ENCODE measurements around the gene PNPLA2. TPM values are rescaled to one million over a fixed set of nuclear protein-coding genes. Genes with fewer than 3 reads are reported as not detected.

Gene PNPLA2
- total RNA-seq, 5 donors from 2014 or later (not counting 1 experiment from before 2014, with no cell fraction given), result 172 to 212 (median 206) TPM

DNA sequence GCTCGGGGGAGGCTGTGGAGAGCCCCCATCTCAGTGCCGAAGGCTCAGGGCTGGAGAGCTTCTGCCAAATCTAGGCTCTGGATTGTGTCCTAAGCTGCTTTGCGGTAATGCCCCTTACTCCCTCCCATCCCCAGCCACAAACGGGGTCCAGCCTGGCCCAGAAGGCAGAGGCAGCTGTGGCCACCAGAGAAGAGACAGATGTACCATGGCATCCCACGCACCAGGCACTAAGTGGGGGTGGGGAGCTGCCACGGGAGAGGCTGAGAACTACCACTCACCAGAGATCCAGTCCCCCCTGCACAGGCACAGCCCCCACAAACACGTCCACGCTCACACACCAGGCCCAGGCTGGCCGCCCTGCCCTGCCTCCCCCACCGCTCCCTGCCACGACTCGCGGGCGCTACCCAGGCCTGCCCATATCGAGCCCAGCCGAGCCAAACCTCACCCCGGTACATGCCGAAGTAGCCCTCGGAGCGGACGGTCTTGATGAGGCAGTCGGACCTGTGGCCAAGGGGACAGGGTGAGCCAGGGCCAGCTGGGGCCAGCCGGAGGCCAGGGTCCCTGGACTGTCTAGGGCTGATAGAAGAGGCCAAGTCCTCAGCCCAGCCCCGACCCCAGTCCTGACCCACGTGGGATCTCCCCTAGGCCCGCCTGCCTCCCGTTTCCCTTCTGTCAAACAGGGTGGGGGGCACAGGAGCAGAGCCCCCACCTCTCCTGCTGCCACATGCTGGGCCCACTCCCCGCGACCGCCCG lies 24.5 kb upstream of the PNPLA2 start:
- peaks cover 10 to 19% (median 16%) of the 10 kb centered on the region in 3 donors for H3K4me1 Mint-ChIP-seq
- peaks cover 0 to 4% of the 10 kb centered on the region in 2 donors for H3K27me3 Mint-ChIP-seq
- WGBS (ENCODE audit: insufficient coverage), result 94% methylated on average over 21 of the region's 31 CpGs
- ChIA-PET CTCF (no interaction called here), POLR2A (no interaction called here)
- peaks cover 6 to 26% of the 10 kb centered on the region in 2 donors for H3K36me3 ChIP-seq (ENCODE audit: control insufficient read depth in 2 of 2, extremely low read depth in 1 of 2, insufficient read depth in 1 of 2, low read length in 1 of 2)
- H3K9me3 Mint-ChIP-seq, result no peaks in the 10 kb centered on the region
- no peaks in the 10 kb centered on the region for H3K9me3 ChIP-seq
- H3K27ac Mint-ChIP-seq, result no peak overlapping the region
- ATAC-seq (replicated peaks in 1 of 4) (no peak), DNase-seq (no peak)
- H3K27me3 ChIP-seq (replicated peaks in 1 of 2; ENCODE audit: control insufficient read depth in 2 of 2, extremely low read depth in 1 of 2, insufficient read depth in 2 of 2, low read length in 1 of 2), result peaks cover 0 to 20% of the 10 kb centered on the region in 2 experiments
- H3K4me3 ChIP-seq (ENCODE audit: control insufficient read depth in 1 of 2, extremely low read depth in 1 of 2, low read length in 1 of 2), result no peak overlapping the region
- peaks cover 3% of the 10 kb centered on the region for H3K36me3 Mint-ChIP-seq
- H3K4me3 Mint-ChIP-seq, result peak overlapping the region; percentile 25 to 88 (median 43)
- no peak overlapping the region for H3K27ac ChIP-seq (ENCODE audit: low read length)
- peaks cover 14 to 55% of the 10 kb centered on the region in 2 experiments for H3K4me1 ChIP-seq (ENCODE audit: control insufficient read depth in 1 of 2, extremely low read depth in 1 of 2, insufficient read depth in 2 of 2, low read length in 2 of 2)

DNA sequence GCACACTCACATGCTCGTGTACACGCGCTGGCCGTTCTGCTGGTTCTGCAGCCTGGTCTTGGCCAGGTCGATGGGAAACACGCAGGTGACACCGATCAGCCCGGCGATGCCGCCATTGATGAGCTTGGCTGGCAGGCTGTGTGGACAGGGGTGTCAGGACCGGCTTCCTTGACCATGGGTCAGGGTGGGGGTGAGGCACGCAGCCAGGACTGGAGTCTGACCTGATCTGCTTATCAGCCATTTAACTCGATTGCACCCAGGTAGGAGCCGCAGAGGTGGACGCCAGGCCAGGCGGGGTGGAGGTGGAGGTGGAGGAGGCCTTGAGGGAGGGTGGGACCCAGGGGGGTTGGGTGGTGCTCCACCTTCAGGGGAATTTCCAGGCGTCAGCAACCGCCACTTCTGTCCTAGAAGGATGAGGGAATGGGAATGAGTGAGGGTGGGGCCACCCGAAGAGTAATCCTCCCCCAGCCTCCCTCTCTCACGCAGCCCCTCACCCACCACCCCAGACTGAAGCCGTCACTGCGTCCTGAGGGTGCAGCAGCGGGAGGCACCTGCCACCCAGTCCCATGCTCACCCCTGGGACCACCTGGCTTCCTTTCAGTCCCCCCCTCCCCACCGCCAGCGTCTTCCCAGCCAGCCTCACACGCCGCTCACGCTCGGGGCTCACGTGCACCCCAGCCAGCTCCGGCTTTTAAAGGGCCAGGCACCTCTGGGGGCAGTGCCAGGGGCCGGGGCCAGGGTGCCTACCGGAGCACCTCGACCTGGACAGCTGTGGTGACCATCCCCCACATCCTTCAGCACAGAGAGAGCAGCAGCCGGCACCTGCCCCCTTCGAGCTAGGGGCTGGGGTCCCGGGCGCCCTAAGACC lies 23.7 kb upstream of the PNPLA2 start:
- peaks cover 14 to 49% of the 10 kb centered on the region in 2 experiments for H3K4me1 ChIP-seq (ENCODE audit: control insufficient read depth in 1 of 2, extremely low read depth in 1 of 2, insufficient read depth in 2 of 2, low read length in 2 of 2)
- peak overlapping the region; percentile 79 to 89 (median 88) for H3K4me3 Mint-ChIP-seq
- ATAC-seq (replicated peaks in 1 of 4) (no peak), DNase-seq (no peak)
- peaks cover 6 to 31% of the 10 kb centered on the region in 2 donors for H3K36me3 ChIP-seq (ENCODE audit: control insufficient read depth in 2 of 2, extremely low read depth in 1 of 2, insufficient read depth in 1 of 2, low read length in 1 of 2)
- WGBS (ENCODE audit: insufficient coverage), result 70% methylated on average over 18 of the region's 38 CpGs
- H3K36me3 Mint-ChIP-seq, result peaks cover 3% of the 10 kb centered on the region
- H3K27ac Mint-ChIP-seq, result no peak overlapping the region
- peak overlapping the region; percentile 58 to 93 for H3K4me3 ChIP-seq (ENCODE audit: control insufficient read depth in 1 of 2, extremely low read depth in 1 of 2, low read length in 1 of 2)
- H3K27ac ChIP-seq (ENCODE audit: low read length), result peak overlapping the region; percentile 67
- no peaks in the 10 kb centered on the region for H3K27me3 Mint-ChIP-seq
- H3K9me3 Mint-ChIP-seq, result no peaks in the 10 kb centered on the region
- ChIA-PET POLR2A (interaction anchor here in 1 of 2 donors (0.6 to 0.8 kb wide), 2 partner anchors 11 to 15 kb away, joined by 3 to 8 read pairs; partner anchors contain the start of gene RPLP2), CTCF (no interaction called here)
- peaks cover 10 to 19% (median 16%) of the 10 kb centered on the region in 3 donors for H3K4me1 Mint-ChIP-seq
- H3K27me3 ChIP-seq (replicated peaks in 1 of 2; ENCODE audit: control insufficient read depth in 2 of 2, extremely low read depth in 1 of 2, insufficient read depth in 2 of 2, low read length in 1 of 2), result peaks cover 0 to 13% of the 10 kb centered on the region in 2 experiments
- no peaks in the 10 kb centered on the region for H3K9me3 ChIP-seq

GRCh38 chr11:795634-796564 lies 22.8 kb upstream of the PNPLA2 start:
- WGBS (ENCODE audit: insufficient coverage), result 4% methylated on average over 8 of the region's 26 CpGs
- peaks cover 9 to 37% of the 10 kb centered on the region in 2 donors for H3K36me3 ChIP-seq (ENCODE audit: control insufficient read depth in 2 of 2, extremely low read depth in 1 of 2, insufficient read depth in 1 of 2, low read length in 1 of 2)
- peaks cover 10 to 19% (median 16%) of the 10 kb centered on the region in 3 donors for H3K4me1 Mint-ChIP-seq

GRCh38 chr11:796565-797295 lies 22.0 kb upstream of the PNPLA2 start:
- peaks cover 15 to 33% of the 10 kb centered on the region in 2 donors for H3K36me3 ChIP-seq (ENCODE audit: control insufficient read depth in 2 of 2, extremely low read depth in 1 of 2, insufficient read depth in 1 of 2, low read length in 1 of 2)
- peaks cover 14 to 47% of the 10 kb centered on the region in 2 experiments for H3K4me1 ChIP-seq (ENCODE audit: control insufficient read depth in 1 of 2, extremely low read depth in 1 of 2, insufficient read depth in 2 of 2, low read length in 2 of 2)
- CTCF ChIA-PET, result interaction anchor here in 1 of 2 donors (1.3 kb wide), 1 partner anchor 18 kb away, joined by 3 read pairs; no protein-coding TSS in a partner anchor
- Mint-ChIP-seq H3K27me3 (no peaks in the 10 kb centered on the region), H3K36me3 (no peaks in the 10 kb centered on the region), H3K9me3 (no peaks in the 10 kb centered on the region), H3K4me1 (peaks cover 10 to 21% (median 16%) of the 10 kb centered on the region in 3 donors), H3K4me3 (peak overlapping the region; percentile 79 to 89 (median 88)), H3K27ac (peak overlapping the region; percentile 91)
- DNase-seq, result no peak
- POLR2A ChIA-PET, result no interaction called here
- H3K27me3 ChIP-seq (replicated peaks in 1 of 2; ENCODE audit: control insufficient read depth in 2 of 2, extremely low read depth in 1 of 2, insufficient read depth in 2 of 2, low read length in 1 of 2), result peaks cover 0 to 3% of the 10 kb centered on the region in 2 experiments
- no peaks in the 10 kb centered on the region for H3K9me3 ChIP-seq
- peak overlapping the region; percentile 87 for H3K27ac ChIP-seq (ENCODE audit: low read length)
- H3K4me3 ChIP-seq (ENCODE audit: control insufficient read depth in 1 of 2, extremely low read depth in 1 of 2, low read length in 1 of 2), result peak overlapping the region; percentile 83 to 93
- 23% methylated on average over 9 of the region's 18 CpGs for WGBS (ENCODE audit: insufficient coverage)
- peak in 1 of 4 experiments; percentile 2 for ATAC-seq (replicated peaks in 1 of 4)

More at GRCh38 chr11:795634-796564, 22.8 kb upstream of the PNPLA2 start:
- ATAC-seq (replicated peaks in 1 of 4) (peak; percentile 47 to 53 (median 52)), DNase-seq (peak; percentile 53 to 88 (median 69))
- Histone ChIP-seq H3K4me3 (ENCODE audit: control insufficient read depth in 1 of 2, extremely low read depth in 1 of 2, low read length in 1 of 2) (peak overlapping the region; percentile 83 to 93), H3K4me1 (ENCODE audit: control insufficient read depth in 1 of 2, extremely low read depth in 1 of 2, insufficient read depth in 2 of 2, low read length in 2 of 2) (peaks cover 14 to 46% of the 10 kb centered on the region in 2 experiments), H3K27ac (ENCODE audit: low read length) (peak overlapping the region; percentile 87), H3K9me3 (no peaks in the 10 kb centered on the region), H3K27me3 (replicated peaks in 1 of 2; ENCODE audit: control insufficient read depth in 2 of 2, extremely low read depth in 1 of 2, insufficient read depth in 2 of 2, low read length in 1 of 2) (peaks cover 0 to 5% of the 10 kb centered on the region in 2 experiments)
- no peaks in the 10 kb centered on the region for H3K27me3 Mint-ChIP-seq
- peaks cover 3% of the 10 kb centered on the region for H3K36me3 Mint-ChIP-seq
- CTCF ChIA-PET, result no interaction called here
- no peaks in the 10 kb centered on the region for H3K9me3 Mint-ChIP-seq
- H3K4me3 Mint-ChIP-seq, result peak overlapping the region; percentile 79 to 89 (median 88)
- H3K27ac Mint-ChIP-seq, result peak overlapping the region; percentile 91
- POLR2A ChIA-PET, result interaction anchor here (0.6 to 0.8 kb wide), 3 partner anchors 10 to 501 kb away, joined by 3 to 8 read pairs (median 3); partner anchors contain the start of gene RPLP2 (in 1 of the 2)

GRCh38 chr11:797296-798092 lies 21.2 kb upstream of the PNPLA2 start:
- no peaks in the 10 kb centered on the region for H3K9me3 Mint-ChIP-seq
- peaks cover 10 to 21% (median 16%) of the 10 kb centered on the region in 3 donors for H3K4me1 Mint-ChIP-seq
- ATAC-seq (replicated peaks in 1 of 4) (peak; percentile 53 to 63 (median 58)), DNase-seq (peak; percentile 39 to 87 (median 72))
- peak overlapping the region; percentile 91 for H3K27ac Mint-ChIP-seq
- H3K4me3 ChIP-seq (ENCODE audit: control insufficient read depth in 1 of 2, extremely low read depth in 1 of 2, low read length in 1 of 2), result peak overlapping the region; percentile 83 to 93
- ChIA-PET POLR2A (no interaction called here), CTCF (interaction anchor here in 1 of 2 donors (1.3 kb wide), 1 partner anchor 19 kb away, joined by 3 read pairs; no protein-coding TSS in a partner anchor)
- H3K9me3 ChIP-seq, result no peaks in the 10 kb centered on the region
- peaks cover 14 to 49% of the 10 kb centered on the region in 2 experiments for H3K4me1 ChIP-seq (ENCODE audit: control insufficient read depth in 1 of 2, extremely low read depth in 1 of 2, insufficient read depth in 2 of 2, low read length in 2 of 2)
- peaks cover 0 to 3% of the 10 kb centered on the region in 2 experiments for H3K27me3 ChIP-seq (replicated peaks in 1 of 2; ENCODE audit: control insufficient read depth in 2 of 2, extremely low read depth in 1 of 2, insufficient read depth in 2 of 2, low read length in 1 of 2)
- no peaks in the 10 kb centered on the region for H3K36me3 Mint-ChIP-seq
- H3K36me3 ChIP-seq (ENCODE audit: control insufficient read depth in 2 of 2, extremely low read depth in 1 of 2, insufficient read depth in 1 of 2, low read length in 1 of 2), result peaks cover 15 to 30% of the 10 kb centered on the region in 2 donors
- H3K27me3 Mint-ChIP-seq, result no peaks in the 10 kb centered on the region
- H3K4me3 Mint-ChIP-seq, result peak overlapping the region; percentile 79 to 89 (median 88)
- under 1% methylated on average over 54 of the region's 57 CpGs for WGBS (ENCODE audit: insufficient coverage)
- peak overlapping the region; percentile 87 for H3K27ac ChIP-seq (ENCODE audit: low read length)
